GM23338 (cell line): ENCODE measurements around the gene RIPPLY2. TPM values are rescaled to one million over a fixed set of nuclear protein-coding genes. Genes with fewer than 3 reads are reported as not detected.
A peak's percentile ranks its signal among the peaks of the same experiment; 100 is the strongest.

Experiments used
- ATAC-seq: fragments of 200-7000 bp; cut with Tn5 transposase; 3 replicates; pipeline ENCODE4 v1.9.1; 2020
- DNase-seq: peaks from one replicate; pipeline ENCODE4 v3.0.0-alpha.2; 2015; ENCODE audit warnings: low spot score
- H2AFZ ChIP-seq: fragments of 200-600 bp; sonication (generic); 2 replicates; pipeline ENCODE4 v1.8.0; 2016; ENCODE audit warnings: antibody characterized with exemption, mild to moderate bottlenecking, moderate library complexity
- H3F3A ChIP-seq: fragments of 200-600 bp; sonication (generic); replicated peaks from 2 replicates; pipeline ENCODE4 v1.8.0; 2017; ENCODE audit warnings: antibody characterized with exemption, mixed run types, low read depth
- H3K27ac ChIP-seq: fragments of 200-600 bp; sonication (generic); 2 replicates; pipeline ENCODE4 v1.6.1; 2016; ENCODE audit warnings: low read depth
- H3K27me3 ChIP-seq: fragments of 200-600 bp; sonication (generic); 2 replicates; pipeline ENCODE4 v1.8.0; 2016; ENCODE audit warnings: mild to moderate bottlenecking, mixed run types, moderate library complexity; ENCODE audit not compliant: insufficient read depth
- H3K36me3 ChIP-seq: fragments of 200-600 bp; sonication (generic); 2 replicates; pipeline ENCODE4 v1.8.0; 2016; ENCODE audit warnings: mild to moderate bottlenecking; ENCODE audit not compliant: insufficient read depth
- H3K4me1 ChIP-seq: fragments of 200-600 bp; sonication (generic); 2 replicates; pipeline ENCODE4 v1.8.0; 2016; ENCODE audit warnings: mild to moderate bottlenecking, moderate library complexity; ENCODE audit not compliant: insufficient read depth
- H3K4me2 ChIP-seq: fragments of 200-600 bp; sonication (generic); 2 replicates; pipeline ENCODE4 v1.7.1; 2017; ENCODE audit warnings: mixed run types
- H3K4me3 ChIP-seq: fragments of 200-600 bp; sonication (generic); 2 replicates; pipeline ENCODE4 v1.6.1; 2016; ENCODE audit warnings: mixed run types
- H3K79me2 ChIP-seq: fragments of 200-600 bp; sonication (generic); replicated peaks from 2 replicates; pipeline ENCODE4 v1.8.0; 2017; ENCODE audit warnings: mild to moderate bottlenecking; ENCODE audit not compliant: insufficient read depth
- H3K9me2 ChIP-seq: fragments of 200-600 bp; sonication (generic); 2 replicates; pipeline ENCODE4 v1.8.0; 2017; ENCODE audit not compliant: insufficient read depth
- H4K20me1 ChIP-seq: fragments of 200-600 bp; sonication (generic); replicated peaks from 2 replicates; pipeline ENCODE4 v1.8.0; 2017; ENCODE audit warnings: mild to moderate bottlenecking; ENCODE audit not compliant: insufficient read depth
- H3K27ac Mint-ChIP-seq: 2 replicates; pipeline ENCODE4 v1.8.0; 2020; ENCODE audit warnings: inconsistent platforms, mild to moderate bottlenecking, moderate library complexity, mixed read lengths
- H3K27me3 Mint-ChIP-seq: 3 replicates; pipeline ENCODE4 v1.8.0; 2022; ENCODE audit warnings: low read depth, mild to moderate bottlenecking, moderate library complexity, mixed read lengths, inconsistent platforms; ENCODE audit not compliant: insufficient read depth, poor library complexity
- H3K36me3 Mint-ChIP-seq: 3 replicates; pipeline ENCODE4 v1.8.0; 2021; ENCODE audit warnings: low read depth, mild to moderate bottlenecking, inconsistent platforms, moderate library complexity, mixed read lengths
- H3K4me1 Mint-ChIP-seq: 3 replicates; pipeline ENCODE4 v1.8.0; 2020; ENCODE audit warnings: mild to moderate bottlenecking, inconsistent platforms, mixed read lengths
- H3K4me3 Mint-ChIP-seq: 3 replicates; pipeline ENCODE4 v1.8.0; 2021; ENCODE audit warnings: moderate library complexity, mild to moderate bottlenecking, inconsistent platforms, mixed read lengths
- H3K9me3 Mint-ChIP-seq: 3 replicates; pipeline ENCODE4 v1.8.0; 2020; ENCODE audit warnings: moderate library complexity, mild to moderate bottlenecking, inconsistent platforms, mixed read lengths
- EZH2 ChIP-seq: fragments of 200-600 bp; sonication (generic); IDR thresholded peaks from one replicate; pipeline ENCODE4 v1.8.0; 2017; ENCODE audit warnings: antibody characterized with exemption, mild to moderate bottlenecking, low read depth; ENCODE audit not compliant: unreplicated experiment
- EZH2phosphoT487 ChIP-seq: fragments of 200-600 bp; sonication (generic); IDR thresholded peaks from one replicate; pipeline ENCODE4 v1.8.1; 2018; ENCODE audit warnings: antibody characterized with exemption; ENCODE audit not compliant: unreplicated experiment
- JUNB ChIP-seq: IDR thresholded peaks from one replicate; pipeline ENCODE4 v1.6.1; 2016; ENCODE audit warnings: antibody characterized with exemption; ENCODE audit not compliant: unreplicated experiment
- NANOG ChIP-seq: IDR thresholded peaks from 2 replicates; pipeline ENCODE4 v1.6.1; 2016; ENCODE audit warnings: antibody characterized with exemption, borderline replicate concordance
- POLR2AphosphoS5 ChIP-seq: IDR thresholded peaks from 2 replicates; pipeline ENCODE4 v1.6.1; 2016; ENCODE audit warnings: antibody characterized with exemption, low read depth
- STAT1 ChIP-seq: IDR thresholded peaks from one replicate; pipeline ENCODE4 v1.6.1; 2016; ENCODE audit warnings: antibody characterized with exemption; ENCODE audit not compliant: unreplicated experiment
- ZNF331 ChIP-seq: fragments of 250-450 bp; sonication (Bioruptor Pico); IDR thresholded peaks from 2 replicates; pipeline ENCODE4 v1.5.0; 2020; ENCODE audit warnings: low read depth, mild to moderate bottlenecking, moderate library complexity
- polyA plus RNA-seq: library from polyadenylated mRNA; unstranded; fragments of >200 nt; fragmentation: Nextera tagmentation; extraction: Ambion mirVana; gene quantifications from 2 replicates; pipeline ENCODE4 v1.2.1, GENCODE V29; 2016
- total RNA-seq: library from RNA; depleted of rRNA; stranded (reverse); fragments of >200 nt; shearing (Covaris generic); gene quantifications from 2 replicates; pipeline ENCODE4 v1.2.3, GENCODE V29; 2014
- TF ChIP-seq, protein P1 (sequence below): fragments of 250-450 bp; sonication (Bioruptor Pico); IDR thresholded peaks from 2 replicates; pipeline ENCODE4 v1.5.0; 2020; ENCODE audit warnings: mild to moderate bottlenecking, moderate library complexity
- TF ChIP-seq, protein P2 (sequence below), 2 experiments: fragments of 200-600 bp in 1 of 2; sonication (generic) in 1 of 2; conservative IDR thresholded peaks; 2 replicates each; pipeline versions ENCODE4 v1.5.1 to v1.6.1; 2016 to 2017; ENCODE audit warnings: antibody characterized with exemption in 2 of 2, low read depth in 2 of 2, mild to moderate bottlenecking in 2 of 2, moderate library complexity in 1 of 2
- TF ChIP-seq, protein P3 (sequence below): IDR thresholded peaks from 2 replicates; pipeline ENCODE4 v1.6.1; 2016; ENCODE audit warnings: antibody characterized with exemption

Gene RIPPLY2
- total and polyA plus RNA-seq, 2 experiments from 2014 or later: 3.4 to 4.0 TPM

DNA sequence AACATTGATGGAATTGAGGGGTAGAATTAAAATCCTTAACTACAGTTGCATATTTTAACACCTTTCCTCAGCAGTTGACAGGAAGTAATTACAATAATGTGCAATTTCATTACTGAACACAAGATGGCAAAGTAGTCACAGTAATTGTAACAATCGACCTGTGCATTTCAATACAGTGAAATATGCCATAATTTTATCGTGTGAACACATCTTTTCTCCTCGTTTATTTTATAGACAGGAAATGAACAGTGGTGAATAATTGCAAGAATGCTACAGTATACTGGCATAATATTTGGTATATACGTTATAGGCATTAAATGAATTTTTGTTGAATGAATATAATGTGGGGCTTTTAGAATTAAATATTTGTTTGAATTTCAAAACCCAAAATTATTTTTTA is 31.4 kb downstream of the RIPPLY2 start:
- Histone ChIP-seq H3K9me2 (no peaks in the 10 kb centered on the region), H3K27me3 (no peaks in the 10 kb centered on the region), H3K27ac (no peak overlapping the region), H3F3A (no peaks in the 10 kb centered on the region), H3K4me2 (no peak overlapping the region), H3K79me2 (peaks cover 35% of the 10 kb centered on the region), H3K4me1 (no peaks in the 10 kb centered on the region), H3K36me3 (no peaks in the 10 kb centered on the region), H3K4me3 (no peak overlapping the region), H4K20me1 (no peaks in the 10 kb centered on the region), H2AFZ (no peak overlapping the region)
- Mint-ChIP-seq H3K27ac (no peak overlapping the region), H3K27me3 (peaks cover 1% of the 10 kb centered on the region), H3K9me3 (no peaks in the 10 kb centered on the region), H3K4me1 (peaks cover 5% of the 10 kb centered on the region), H3K4me3 (no peak overlapping the region), H3K36me3 (no peaks in the 10 kb centered on the region)
- peak; percentile 57 for DNase-seq
- TF ChIP-seq EZH2 (no peak), JUNB (no peak)
- TF ChIP-seq, protein P1, sequence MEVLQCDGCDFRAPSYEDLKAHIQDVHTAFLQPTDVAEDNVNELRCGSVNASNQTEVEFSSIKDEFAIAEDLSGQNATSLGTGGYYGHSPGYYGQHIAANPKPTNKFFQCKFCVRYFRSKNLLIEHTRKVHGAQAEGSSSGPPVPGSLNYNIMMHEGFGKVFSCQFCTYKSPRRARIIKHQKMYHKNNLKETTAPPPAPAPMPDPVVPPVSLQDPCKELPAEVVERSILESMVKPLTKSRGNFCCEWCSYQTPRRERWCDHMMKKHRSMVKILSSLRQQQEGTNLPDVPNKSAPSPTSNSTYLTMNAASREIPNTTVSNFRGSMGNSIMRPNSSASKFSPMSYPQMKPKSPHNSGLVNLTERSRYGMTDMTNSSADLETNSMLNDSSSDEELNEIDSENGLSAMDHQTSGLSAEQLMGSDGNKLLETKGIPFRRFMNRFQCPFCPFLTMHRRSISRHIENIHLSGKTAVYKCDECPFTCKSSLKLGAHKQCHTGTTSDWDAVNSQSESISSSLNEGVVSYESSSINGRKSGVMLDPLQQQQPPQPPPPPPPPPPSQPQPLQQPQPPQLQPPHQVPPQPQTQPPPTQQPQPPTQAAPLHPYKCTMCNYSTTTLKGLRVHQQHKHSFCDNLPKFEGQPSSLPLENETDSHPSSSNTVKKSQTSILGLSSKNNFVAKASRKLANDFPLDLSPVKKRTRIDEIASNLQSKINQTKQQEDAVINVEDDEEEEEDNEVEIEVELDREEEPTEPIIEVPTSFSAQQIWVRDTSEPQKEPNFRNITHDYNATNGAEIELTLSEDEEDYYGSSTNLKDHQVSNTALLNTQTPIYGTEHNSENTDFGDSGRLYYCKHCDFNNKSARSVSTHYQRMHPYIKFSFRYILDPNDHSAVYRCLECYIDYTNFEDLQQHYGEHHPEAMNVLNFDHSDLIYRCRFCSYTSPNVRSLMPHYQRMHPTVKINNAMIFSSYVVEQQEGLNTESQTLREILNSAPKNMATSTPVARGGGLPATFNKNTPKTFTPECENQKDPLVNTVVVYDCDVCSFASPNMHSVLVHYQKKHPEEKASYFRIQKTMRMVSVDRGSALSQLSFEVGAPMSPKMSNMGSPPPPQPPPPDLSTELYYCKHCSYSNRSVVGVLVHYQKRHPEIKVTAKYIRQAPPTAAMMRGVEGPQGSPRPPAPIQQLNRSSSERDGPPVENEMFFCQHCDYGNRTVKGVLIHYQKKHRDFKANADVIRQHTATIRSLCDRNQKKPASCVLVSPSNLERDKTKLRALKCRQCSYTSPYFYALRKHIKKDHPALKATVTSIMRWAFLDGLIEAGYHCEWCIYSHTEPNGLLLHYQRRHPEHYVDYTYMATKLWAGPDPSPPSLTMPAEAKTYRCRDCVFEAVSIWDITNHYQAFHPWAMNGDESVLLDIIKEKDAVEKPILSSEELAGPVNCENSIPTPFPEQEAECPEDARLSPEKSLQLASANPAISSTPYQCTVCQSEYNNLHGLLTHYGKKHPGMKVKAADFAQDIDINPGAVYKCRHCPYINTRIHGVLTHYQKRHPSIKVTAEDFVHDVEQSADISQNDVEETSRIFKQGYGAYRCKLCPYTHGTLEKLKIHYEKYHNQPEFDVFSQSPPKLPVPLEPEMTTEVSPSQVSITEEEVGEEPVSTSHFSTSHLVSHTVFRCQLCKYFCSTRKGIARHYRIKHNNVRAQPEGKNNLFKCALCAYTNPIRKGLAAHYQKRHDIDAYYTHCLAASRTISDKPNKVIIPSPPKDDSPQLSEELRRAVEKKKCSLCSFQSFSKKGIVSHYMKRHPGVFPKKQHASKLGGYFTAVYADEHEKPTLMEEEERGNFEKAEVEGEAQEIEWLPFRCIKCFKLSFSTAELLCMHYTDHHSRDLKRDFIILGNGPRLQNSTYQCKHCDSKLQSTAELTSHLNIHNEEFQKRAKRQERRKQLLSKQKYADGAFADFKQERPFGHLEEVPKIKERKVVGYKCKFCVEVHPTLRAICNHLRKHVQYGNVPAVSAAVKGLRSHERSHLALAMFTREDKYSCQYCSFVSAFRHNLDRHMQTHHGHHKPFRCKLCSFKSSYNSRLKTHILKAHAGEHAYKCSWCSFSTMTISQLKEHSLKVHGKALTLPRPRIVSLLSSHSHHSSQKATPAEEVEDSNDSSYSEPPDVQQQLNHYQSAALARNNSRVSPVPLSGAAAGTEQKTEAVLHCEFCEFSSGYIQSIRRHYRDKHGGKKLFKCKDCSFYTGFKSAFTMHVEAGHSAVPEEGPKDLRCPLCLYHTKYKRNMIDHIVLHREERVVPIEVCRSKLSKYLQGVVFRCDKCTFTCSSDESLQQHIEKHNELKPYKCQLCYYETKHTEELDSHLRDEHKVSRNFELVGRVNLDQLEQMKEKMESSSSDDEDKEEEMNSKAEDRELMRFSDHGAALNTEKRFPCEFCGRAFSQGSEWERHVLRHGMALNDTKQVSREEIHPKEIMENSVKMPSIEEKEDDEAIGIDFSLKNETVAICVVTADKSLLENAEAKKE: no peak
- TF ChIP-seq, protein P2, sequence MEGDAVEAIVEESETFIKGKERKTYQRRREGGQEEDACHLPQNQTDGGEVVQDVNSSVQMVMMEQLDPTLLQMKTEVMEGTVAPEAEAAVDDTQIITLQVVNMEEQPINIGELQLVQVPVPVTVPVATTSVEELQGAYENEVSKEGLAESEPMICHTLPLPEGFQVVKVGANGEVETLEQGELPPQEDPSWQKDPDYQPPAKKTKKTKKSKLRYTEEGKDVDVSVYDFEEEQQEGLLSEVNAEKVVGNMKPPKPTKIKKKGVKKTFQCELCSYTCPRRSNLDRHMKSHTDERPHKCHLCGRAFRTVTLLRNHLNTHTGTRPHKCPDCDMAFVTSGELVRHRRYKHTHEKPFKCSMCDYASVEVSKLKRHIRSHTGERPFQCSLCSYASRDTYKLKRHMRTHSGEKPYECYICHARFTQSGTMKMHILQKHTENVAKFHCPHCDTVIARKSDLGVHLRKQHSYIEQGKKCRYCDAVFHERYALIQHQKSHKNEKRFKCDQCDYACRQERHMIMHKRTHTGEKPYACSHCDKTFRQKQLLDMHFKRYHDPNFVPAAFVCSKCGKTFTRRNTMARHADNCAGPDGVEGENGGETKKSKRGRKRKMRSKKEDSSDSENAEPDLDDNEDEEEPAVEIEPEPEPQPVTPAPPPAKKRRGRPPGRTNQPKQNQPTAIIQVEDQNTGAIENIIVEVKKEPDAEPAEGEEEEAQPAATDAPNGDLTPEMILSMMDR (conservative IDR thresholded peaks at IDR 0.05; ENCODE audit: low read depth in 2 of 2): peak; percentile 69 to 89
- ATAC-seq: no peak

DNA sequence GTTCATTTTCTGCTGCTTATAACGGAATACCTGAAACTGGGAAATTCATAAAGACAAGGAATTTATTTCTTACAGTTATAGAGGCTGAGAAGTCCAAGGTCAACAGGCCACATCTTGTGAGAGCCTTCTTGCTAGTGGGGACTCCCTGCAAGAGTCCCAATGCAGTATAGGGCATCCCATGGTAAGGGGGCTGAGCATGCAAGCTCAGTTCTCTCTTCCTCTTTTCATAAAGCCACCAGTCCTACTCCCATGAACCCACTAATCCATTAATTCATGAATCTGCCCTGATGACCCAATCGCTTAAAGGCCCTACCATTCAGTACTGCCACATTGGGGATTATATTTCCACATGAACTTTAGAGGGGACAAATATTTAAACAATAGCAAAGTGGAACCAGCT is 32.8 kb downstream of the RIPPLY2 start:
- Mint-ChIP-seq H3K4me3 (no peak overlapping the region), H3K27ac (no peak overlapping the region), H3K9me3 (no peaks in the 10 kb centered on the region), H3K27me3 (peaks cover 1% of the 10 kb centered on the region), H3K4me1 (peaks cover 5% of the 10 kb centered on the region), H3K36me3 (no peaks in the 10 kb centered on the region)
- Histone ChIP-seq H4K20me1 (no peaks in the 10 kb centered on the region), H3K79me2 (peaks cover 20% of the 10 kb centered on the region; the same call in 1 of the 2 replicates), H3K36me3 (no peaks in the 10 kb centered on the region), H3F3A (no peaks in the 10 kb centered on the region), H2AFZ (no peak overlapping the region), H3K4me1 (no peaks in the 10 kb centered on the region), H3K4me2 (no peak overlapping the region), H3K27me3 (no peaks in the 10 kb centered on the region), H3K27ac (no peak overlapping the region), H3K9me2 (no peaks in the 10 kb centered on the region), H3K4me3 (no peak overlapping the region)
- DNase-seq (no peak), ATAC-seq (no peak)
- no peak for TF ChIP-seq POLR2AphosphoS5
- TF ChIP-seq STAT1: no peak
- TF ChIP-seq JUNB: no peak
- no peak for TF ChIP-seq EZH2
- TF ChIP-seq NANOG: no peak
- no peak for TF ChIP-seq EZH2phosphoT487
- TF ChIP-seq, protein P3, sequence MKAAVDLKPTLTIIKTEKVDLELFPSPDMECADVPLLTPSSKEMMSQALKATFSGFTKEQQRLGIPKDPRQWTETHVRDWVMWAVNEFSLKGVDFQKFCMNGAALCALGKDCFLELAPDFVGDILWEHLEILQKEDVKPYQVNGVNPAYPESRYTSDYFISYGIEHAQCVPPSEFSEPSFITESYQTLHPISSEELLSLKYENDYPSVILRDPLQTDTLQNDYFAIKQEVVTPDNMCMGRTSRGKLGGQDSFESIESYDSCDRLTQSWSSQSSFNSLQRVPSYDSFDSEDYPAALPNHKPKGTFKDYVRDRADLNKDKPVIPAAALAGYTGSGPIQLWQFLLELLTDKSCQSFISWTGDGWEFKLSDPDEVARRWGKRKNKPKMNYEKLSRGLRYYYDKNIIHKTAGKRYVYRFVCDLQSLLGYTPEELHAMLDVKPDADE: no peak
- no peak for TF ChIP-seq ZNF331 (CRISPR knock-in tag)
- TF ChIP-seq, protein P2 (conservative IDR thresholded peaks at IDR 0.05; ENCODE audit: low read depth in 2 of 2): no peak
